HepG2 (cell line): ENCODE data around the gene NSMF. TPM values are rescaled to one million over a fixed set of nuclear protein-coding genes. Genes with fewer than 3 reads are reported as not detected.
A peak's percentile ranks its signal among the peaks of the same experiment; 100 is the strongest.

Source experiments
- ARID3A ChIP-seq: IDR thresholded peaks from 2 replicates; pipeline ENCODE4 v1.6.1; 2012; ENCODE audit warnings: low read depth, low read length, improper control_type of control experiment
- DBP ChIP-seq: sonication (generic); formaldehyde crosslinking; IDR thresholded peaks from 2 replicates; pipeline ENCODE4 v1.4.0; 2020; ENCODE audit warnings: missing genetic modification reagents; ENCODE audit errors: not compliant biosample characterization
- GABPB1 ChIP-seq: IDR thresholded peaks from 2 replicates; pipeline ENCODE4 v1.6.1; 2016; ENCODE audit warnings: mild to moderate bottlenecking, missing genetic modification reagents, moderate library complexity, missing compliant biosample characterization
- HNF1A ChIP-seq, 2 experiments: sonication (generic) in 1 of 2; formaldehyde crosslinking in 1 of 2; IDR thresholded peaks; 2 replicates each; pipeline versions ENCODE4 v1.4.0 to v1.6.1; 2016 to 2020; ENCODE audit warnings: borderline replicate concordance in 1 of 2, low read depth in 1 of 2, mild to moderate bottlenecking in 1 of 2, missing genetic modification reagents in 1 of 2
- NKX3-1 ChIP-seq: sonication (generic); formaldehyde crosslinking; IDR thresholded peaks from 2 replicates; pipeline ENCODE4 v1.5.0; 2020; ENCODE audit warnings: missing genetic modification reagents
- PATZ1 ChIP-seq: sonication (generic); formaldehyde crosslinking; IDR thresholded peaks from 2 replicates; pipeline ENCODE4 v1.4.0; 2020; ENCODE audit warnings: missing genetic modification reagents
- RFX5 ChIP-seq: IDR thresholded peaks from 2 replicates; pipeline ENCODE4 v1.6.1; 2011; ENCODE audit warnings: low read depth, low read length, improper control_type of control experiment
- SMAD3 ChIP-seq: sonication (generic); formaldehyde crosslinking; IDR thresholded peaks from 2 replicates; pipeline ENCODE4 v1.4.0; 2020; ENCODE audit warnings: missing genetic modification reagents
- TEF ChIP-seq: sonication (generic); formaldehyde crosslinking; IDR thresholded peaks from 2 replicates; pipeline ENCODE4 v1.5.0; 2020; ENCODE audit warnings: missing genetic modification reagents
- ZNF230 ChIP-seq: sonication (generic); formaldehyde crosslinking; IDR thresholded peaks from 2 replicates; pipeline ENCODE4 v1.4.0; 2020; ENCODE audit warnings: mild to moderate bottlenecking, missing genetic modification reagents
- ZNF276 ChIP-seq: sonication (generic); formaldehyde crosslinking; IDR thresholded peaks from 2 replicates; pipeline ENCODE4 v1.4.0; 2020; ENCODE audit warnings: mild to moderate bottlenecking, low read depth, missing genetic modification reagents
- ZNF552 ChIP-seq: sonication (generic); formaldehyde crosslinking; IDR thresholded peaks from 2 replicates; pipeline ENCODE4 v1.9.0; 2022; ENCODE audit warnings: missing genetic modification reagents, mild to moderate bottlenecking, borderline replicate concordance
- ZNF720 ChIP-seq: sonication (generic); formaldehyde crosslinking; IDR thresholded peaks from 2 replicates; pipeline ENCODE4 v1.4.0; 2020; ENCODE audit warnings: missing genetic modification reagents
- ZSCAN31 ChIP-seq: sonication (generic); formaldehyde crosslinking; IDR thresholded peaks from 2 replicates; pipeline ENCODE4 v1.5.0; 2020; ENCODE audit warnings: low read depth, mild to moderate bottlenecking, missing genetic modification reagents
- polyA plus RNA-seq, 8 experiments: library from polyadenylated mRNA; depleted of rRNA in 3 of 8; stranded (reverse) in 7 of 8; unstranded in 1 of 8; fragments of >200 nt; fragmentation: Illumina TruSeq in 4 of 8; extraction: Trizol in 4 of 8; gene quantifications; 2 replicates each; pipeline versions ENCODE4 v1.2.1 to v1.2.3, GENCODE V29; 2011 to 2016; ENCODE audit warnings: low read depth in 4 of 8, missing spikeins in 1 of 8, mixed read lengths in 1 of 8; ENCODE audit not compliant: insufficient read depth in 1 of 8
- total RNA-seq, 5 experiments: library from RNA; depleted of rRNA; stranded (reverse); fragments of >200 nt; fragmentation: Illumina TruSeq; extraction: Trizol; gene quantifications; 2 replicates each; pipeline ENCODE4 v1.2.3, GENCODE V29; 2016; ENCODE audit warnings: low read depth in 1 of 5

The NSMF gene
- total and polyA plus RNA-seq, 2 of the 13 experiments (the other 11 are each of a cell fraction or from before 2014, with no cell fraction given), result 44.3 to 183 TPM

GRCh38 chr9:137423514-137424291 is 35.4 kb downstream of the NSMF start (continued):
- TF ChIP-seq DBP (CRISPR knock-in tag), result no peak
- no peak; the same call in 1 of the 2 replicates for TF ChIP-seq ZNF276 (CRISPR knock-in tag)
- peak; percentile 16; the same call in 1 of the 2 replicates for TF ChIP-seq GABPB1
- TF ChIP-seq SMAD3 (CRISPR knock-in tag), result no peak
- no peak for TF ChIP-seq RFX5
- TF ChIP-seq ARID3A, result no peak
- no peak for TF ChIP-seq NKX3-1 (CRISPR knock-in tag)
- TF ChIP-seq HNF1A (IDR thresholded peaks at IDR 0.05; ENCODE audit: low read depth), result no peak
- TF ChIP-seq HNF1A (CRISPR knock-in tag; IDR thresholded peaks at IDR 0.05; ENCODE audit: borderline replicate concordance), result no peak
- no peak for TF ChIP-seq TEF (CRISPR knock-in tag)
- no peak for TF ChIP-seq ZSCAN31 (CRISPR knock-in tag)
- TF ChIP-seq ZNF230, result no peak
- TF ChIP-seq ZNF552 (CRISPR knock-in tag), result no peak
- TF ChIP-seq ZNF720, result no peak
- 0 out of 2 replicates have a peak, but pooled peaks have one; percentile 22 for TF ChIP-seq PATZ1 (CRISPR knock-in tag)
